Measurements from ENCODE around the gene GABRB3.

The GABRB3 gene

GRCh38 chr15:26521691-26522198, 251.1 kb downstream of the GABRB3 start:
- no peak for TF ChIP-seq CTCF (IDR thresholded peaks at IDR 0.05; ENCODE audit: low read depth, low read length)
- DNase-seq (ENCODE audit: low read depth in 2 of 2), result no peak
- no peak overlapping the region for H3K4me3 ChIP-seq (replicated peaks in 1 of 2; ENCODE audit: low read depth in 2 of 2, low read length in 2 of 2)

- no peak for TF ChIP-seq CTCF (IDR thresholded peaks at IDR 0.05; ENCODE audit: low read depth, low read length)
- DNase-seq (ENCODE audit: low read depth in 2 of 2), result no peak
- H3K4me3 ChIP-seq (replicated peaks in 1 of 2; ENCODE audit: low read depth in 2 of 2, low read length in 2 of 2), result no peak overlapping the region
These were observed 251.7 kb downstream of the GABRB3 start for GRCh38 chr15:26521130-26521529.

GRCh38 chr15:26518885-26519284, 254.0 kb downstream of the GABRB3 start:
- DNase-seq (ENCODE audit: low read depth in 2 of 2), result no peak
- H3K4me3 ChIP-seq (replicated peaks in 1 of 2; ENCODE audit: low read depth in 2 of 2, low read length in 2 of 2), result no peak overlapping the region
- no peak for TF ChIP-seq CTCF (IDR thresholded peaks at IDR 0.05; ENCODE audit: low read depth, low read length)

- DNase-seq (ENCODE audit: low read depth in 2 of 2), result no peak
- H3K4me3 ChIP-seq (replicated peaks in 1 of 2; ENCODE audit: low read depth in 2 of 2, low read length in 2 of 2), result no peak overlapping the region
- no peak for TF ChIP-seq CTCF (IDR thresholded peaks at IDR 0.05; ENCODE audit: low read depth, low read length)
These were observed 256.5 kb downstream of the GABRB3 start for GRCh38 chr15:26516102-26516980.

GRCh38 chr15:26504009-26504408, 268.9 kb downstream of the GABRB3 start:
- no peak overlapping the region for H3K4me3 ChIP-seq (replicated peaks in 1 of 2; ENCODE audit: low read depth in 2 of 2, low read length in 2 of 2)
- DNase-seq (ENCODE audit: low read depth in 2 of 2), result no peak
- TF ChIP-seq CTCF (IDR thresholded peaks at IDR 0.05; ENCODE audit: low read depth, low read length), result no peak

All from cardiac fibroblast (primary cell).